Keratinocyte (primary cell): ENCODE results near the gene NBEAL2. TPM values are rescaled to one million over a fixed set of nuclear protein-coding genes. Genes with fewer than 3 reads are reported as not detected.

Source experiments
- DNase-seq: peaks from one replicate; pipeline ENCODE4 v3.0.0-alpha.2; 2011; ENCODE audit warnings: low read depth, missing footprints, low spot score
- FAIRE-seq: peaks from 2 replicates; lab custom pipeline; 2011; peaks lifted over from hg19 to GRCh38; lab: Jason Lieb, UNC
- H2AFZ ChIP-seq: 2 replicates; pipeline ENCODE4 v1.6.0; 2012; ENCODE audit warnings: low read length, control low read depth, inconsistent platforms; ENCODE audit not compliant: control insufficient read depth
- H3K27ac ChIP-seq: 2 replicates; pipeline ENCODE4 v1.5.1; 2011; ENCODE audit warnings: low read length; ENCODE audit not compliant: control insufficient read depth, insufficient read depth
- H3K27me3 ChIP-seq: 3 replicates; pipeline ENCODE4 v1.6.0; 2011; ENCODE audit warnings: low read length; ENCODE audit not compliant: control insufficient read depth, insufficient read depth; ENCODE audit errors: extremely low read depth
- H3K36me3 ChIP-seq, 2 experiments: 2 replicates in 1 of 2; 3 replicates in 1 of 2; pipeline ENCODE4 v1.5.1; 2011; ENCODE audit warnings: low read length in 2 of 2, mild to moderate bottlenecking in 1 of 2; ENCODE audit not compliant: control insufficient read depth in 2 of 2, insufficient read depth in 2 of 2; ENCODE audit errors: extremely low read depth in 1 of 2
- H3K4me1 ChIP-seq: 3 replicates; pipeline ENCODE4 v1.5.1; 2011; ENCODE audit warnings: low read length; ENCODE audit not compliant: control insufficient read depth, insufficient read depth; ENCODE audit errors: extremely low read depth
- H3K4me2 ChIP-seq: 3 replicates; pipeline ENCODE4 v1.6.0; 2011; ENCODE audit warnings: low read depth, low read length; ENCODE audit not compliant: control insufficient read depth, insufficient read depth; ENCODE audit errors: extremely low read depth
- H3K4me3 ChIP-seq, 3 experiments: fragments of 200-600 bp in 1 of 3; sonication (generic) in 1 of 3; 2 replicates in 2 of 3; 3 replicates in 1 of 3; pipeline ENCODE4 v1.5.1; 2011 to 2016; ENCODE audit warnings: low read length in 3 of 3, mild to moderate bottlenecking in 3 of 3, control low read depth in 2 of 3, inconsistent platforms in 1 of 3, low read depth in 1 of 3, mixed read lengths in 1 of 3, mixed run types in 1 of 3, moderate library complexity in 1 of 3; ENCODE audit not compliant: control insufficient read depth in 2 of 3, insufficient read depth in 2 of 3; ENCODE audit errors: extremely low read depth in 1 of 3
- H3K79me2 ChIP-seq: 2 replicates; pipeline ENCODE4 v1.6.0; 2012; ENCODE audit warnings: low read length; ENCODE audit not compliant: control insufficient read depth, insufficient read depth
- H3K9ac ChIP-seq: 3 replicates; pipeline ENCODE4 v1.6.0; 2011; ENCODE audit warnings: low read length; ENCODE audit not compliant: control insufficient read depth, insufficient read depth; ENCODE audit errors: extremely low read depth
- H3K9me1 ChIP-seq: 3 replicates; pipeline ENCODE4 v1.6.0; 2011; ENCODE audit warnings: low read length; ENCODE audit not compliant: control insufficient read depth, insufficient read depth; ENCODE audit errors: extremely low read depth
- H3K9me3 ChIP-seq: 2 replicates; pipeline ENCODE4 v1.5.1; 2012; ENCODE audit warnings: low read depth, low read length; ENCODE audit not compliant: control insufficient read depth
- H4K20me1 ChIP-seq: 3 replicates; pipeline ENCODE4 v1.6.0; 2011; ENCODE audit warnings: low read length; ENCODE audit not compliant: control insufficient read depth, insufficient read depth; ENCODE audit errors: extremely low read depth
- EZH2 ChIP-seq: IDR thresholded peaks from one replicate; pipeline ENCODE4 v1.6.1; 2012; ENCODE audit warnings: inconsistent platforms, mild to moderate bottlenecking, low read length, moderate library complexity
- dilution Hi-C: fragments of 300-500 bp; cut with MboI; formaldehyde crosslinking; loops from one replicate; pipeline ENCODE4 v1.7.0; 2020; ENCODE audit warnings: low sequenced_read_pairs; ENCODE audit not compliant: extremely low pct_ligation_motif_present
- polyA plus RNA-seq, 5 experiments: library from polyadenylated mRNA; depleted of rRNA in 3 of 5; stranded (reverse) in 3 of 5; stranded (forward) in 1 of 5; unstranded in 1 of 5; fragments of >200 nt; gene quantifications; 1 replicate in 1 of 5; 2 replicates in 3 of 5; 3 replicates in 1 of 5; pipeline versions ENCODE4 v1.2.1 to v1.2.3, GENCODE V29; 2011 to 2012; ENCODE audit warnings: missing spikeins in 2 of 5, low read depth in 1 of 5, low replicate concordance in 1 of 5
- TF ChIP-seq, protein P1 (sequence below), 3 experiments: IDR thresholded peaks in 1 of 3; conservative IDR thresholded peaks in 1 of 3; optimal IDR thresholded peaks in 1 of 3; 2 replicates in 2 of 3; 3 replicates in 1 of 3; pipeline versions ENCODE3 to v1.5.1; 2011; ENCODE audit warnings: low read length in 3 of 3, mild to moderate bottlenecking in 3 of 3, moderate library complexity in 2 of 3, control low read depth in 1 of 3, inconsistent platforms in 1 of 3; ENCODE audit not compliant: insufficient read depth in 2 of 3; ENCODE audit errors: extremely low read depth in 1 of 3

NBEAL2 gene
- polyA plus RNA-seq, 1 donor (not counting 4 experiments of a cell fraction or from before 2014, with no cell fraction given), result 22.8 TPM

DNA sequence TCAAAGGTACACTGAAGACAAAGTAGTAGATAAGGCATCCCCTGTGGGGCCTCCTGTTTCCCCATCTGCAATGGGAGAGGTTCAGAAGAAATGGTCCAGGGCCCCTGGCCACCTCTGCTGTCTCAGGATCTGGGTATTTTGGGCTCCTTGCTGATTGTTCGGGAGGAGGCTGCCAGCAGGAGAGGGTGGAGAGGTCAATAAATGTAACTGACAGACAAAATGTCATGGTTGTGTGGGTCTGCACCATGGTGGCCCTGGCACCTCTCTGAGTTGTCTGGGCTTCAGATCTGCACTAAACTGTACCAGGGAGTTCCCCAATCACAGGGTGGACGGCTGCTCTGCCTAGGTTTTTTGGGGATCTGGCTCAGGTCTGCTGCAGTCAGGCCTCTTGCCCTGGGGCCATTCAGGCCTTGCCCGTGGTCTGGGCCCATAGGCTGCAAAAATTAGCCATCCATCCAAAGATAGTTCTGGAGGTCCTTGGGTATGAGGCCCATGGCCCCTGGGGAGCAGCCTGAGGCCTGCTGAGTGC is 7.4 kb downstream of the NBEAL2 start:
- H3K4me3 ChIP-seq, result no peak overlapping the region
- no peak overlapping the region for H3K9ac ChIP-seq
- H4K20me1 ChIP-seq, result no peaks in the 10 kb centered on the region
- H3K27me3 ChIP-seq, result no peaks in the 10 kb centered on the region
- no peak overlapping the region for H2AFZ ChIP-seq
- peaks cover 8 to 21% of the 10 kb centered on the region in 2 experiments for H3K36me3 ChIP-seq
- DNase-seq, result no peak
- dilution Hi-C loops, result no loop called here
- H3K27ac ChIP-seq, result peak overlapping the region; percentile 74
- peaks cover 38% of the 10 kb centered on the region for H3K4me1 ChIP-seq
- no peak for FAIRE-seq
- no peak overlapping the region for H3K4me2 ChIP-seq
- H3K79me2 ChIP-seq, result peaks cover 16% of the 10 kb centered on the region
- no peaks in the 10 kb centered on the region for H3K9me1 ChIP-seq
- no peaks in the 10 kb centered on the region for H3K9me3 ChIP-seq
- TF ChIP-seq EZH2, result no peak
- TF ChIP-seq, protein P1, sequence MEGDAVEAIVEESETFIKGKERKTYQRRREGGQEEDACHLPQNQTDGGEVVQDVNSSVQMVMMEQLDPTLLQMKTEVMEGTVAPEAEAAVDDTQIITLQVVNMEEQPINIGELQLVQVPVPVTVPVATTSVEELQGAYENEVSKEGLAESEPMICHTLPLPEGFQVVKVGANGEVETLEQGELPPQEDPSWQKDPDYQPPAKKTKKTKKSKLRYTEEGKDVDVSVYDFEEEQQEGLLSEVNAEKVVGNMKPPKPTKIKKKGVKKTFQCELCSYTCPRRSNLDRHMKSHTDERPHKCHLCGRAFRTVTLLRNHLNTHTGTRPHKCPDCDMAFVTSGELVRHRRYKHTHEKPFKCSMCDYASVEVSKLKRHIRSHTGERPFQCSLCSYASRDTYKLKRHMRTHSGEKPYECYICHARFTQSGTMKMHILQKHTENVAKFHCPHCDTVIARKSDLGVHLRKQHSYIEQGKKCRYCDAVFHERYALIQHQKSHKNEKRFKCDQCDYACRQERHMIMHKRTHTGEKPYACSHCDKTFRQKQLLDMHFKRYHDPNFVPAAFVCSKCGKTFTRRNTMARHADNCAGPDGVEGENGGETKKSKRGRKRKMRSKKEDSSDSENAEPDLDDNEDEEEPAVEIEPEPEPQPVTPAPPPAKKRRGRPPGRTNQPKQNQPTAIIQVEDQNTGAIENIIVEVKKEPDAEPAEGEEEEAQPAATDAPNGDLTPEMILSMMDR (optimal IDR thresholded peaks at IDR 0.05 in 1 of 3, IDR thresholded peaks at IDR 0.05 in 1 of 3, conservative IDR thresholded peaks at IDR 0.05 in 1 of 3; ENCODE audit: extremely low read depth in 1 of 3, insufficient read depth in 2 of 3, low read length in 3 of 3), result no peak

GRCh38 chr3:46987319-46987742 is 7.9 kb downstream of the NBEAL2 start:
- peak overlapping the region; percentile 9 for H3K9ac ChIP-seq
- dilution Hi-C loops, result no loop called here

More at GRCh38 chr3:46987319-46987742, 7.9 kb downstream of the NBEAL2 start:
- TF ChIP-seq, protein P1 (optimal IDR thresholded peaks at IDR 0.05 in 1 of 3, IDR thresholded peaks at IDR 0.05 in 1 of 3, conservative IDR thresholded peaks at IDR 0.05 in 1 of 3; ENCODE audit: extremely low read depth in 1 of 3, insufficient read depth in 2 of 3, low read length in 3 of 3), result no peak
- no peak for TF ChIP-seq EZH2
- Histone ChIP-seq H3K4me2 (peak overlapping the region; percentile 61), H3K27ac (peak overlapping the region; percentile 74), H3K4me3 (no peak overlapping the region), H3K4me1 (peaks cover 33% of the 10 kb centered on the region), H3K79me2 (peaks cover 14% of the 10 kb centered on the region), H3K9me3 (no peaks in the 10 kb centered on the region), H2AFZ (no peak overlapping the region), H4K20me1 (no peaks in the 10 kb centered on the region), H3K27me3 (no peaks in the 10 kb centered on the region), H3K9me1 (no peaks in the 10 kb centered on the region), H3K36me3 (peaks cover 8 to 25% of the 10 kb centered on the region in 2 experiments)
- DNase-seq (no peak), FAIRE-seq (peak; percentile 23)
